Sigmoid colon (tissue), 7 donors: ENCODE measurements around the gene MOV10L1. TPM values are rescaled to one million over a fixed set of nuclear protein-coding genes. Genes with fewer than 3 reads are reported as not detected.

ENCODE experiments used
- DNase-seq: peaks from one replicate; pipeline ENCODE4 v3.0.0-alpha.2; 2019
- H3K27ac ChIP-seq, 4 donors: fragments of 200-600 bp; sonication (generic); one replicate each; pipeline ENCODE4 v1.5.1; 2016 to 2019; ENCODE audit warnings: mild to moderate bottlenecking in 1 of 4
- H3K27me3 ChIP-seq, 3 donors: fragments of 200-600 bp; sonication (generic); one replicate each; pipeline ENCODE4 v1.5.1; 2019; ENCODE audit warnings: mild to moderate bottlenecking in 1 of 3
- H3K36me3 ChIP-seq, 4 donors: fragments of 200-600 bp; sonication (generic); one replicate each; pipeline ENCODE4 v1.5.1; 2016 to 2019
- H3K4me1 ChIP-seq, 4 donors: fragments of 200-600 bp; sonication (generic); one replicate each; pipeline ENCODE4 v1.5.1; 2017 to 2019
- H3K4me3 ChIP-seq, 4 donors: fragments of 200-600 bp; sonication (generic); one replicate each; pipeline ENCODE4 v1.5.1; 2017 to 2019; ENCODE audit warnings: mild to moderate bottlenecking in 2 of 4, moderate library complexity in 1 of 4
- H3K9me3 ChIP-seq, 4 donors: fragments of 200-600 bp in 3 of 4; sonication (generic) in 3 of 4; one replicate each; pipeline versions ENCODE4 v1.5.1 to v1.6.1; 2013 to 2019
- CTCF ChIP-seq, 4 experiments: fragments of 450-650 bp in 3 of 4; fragments of 200-600 bp in 1 of 4; IDR thresholded peaks; one replicate each; pipeline ENCODE4 v1.5.1; 2016 to 2019; ENCODE audit warnings: antibody characterized with exemption in 4 of 4, mild to moderate bottlenecking in 3 of 4, moderate library complexity in 2 of 4
- EP300 ChIP-seq, 4 donors: sonication (generic); formaldehyde crosslinking; IDR thresholded peaks; one replicate each; pipeline ENCODE4 v1.6.1; 2017; ENCODE audit warnings: antibody characterized with exemption in 4 of 4
- POLR2A ChIP-seq, 2 donors: fragments of 450-650 bp; IDR thresholded peaks; one replicate each; pipeline ENCODE4 v1.6.1; 2016; ENCODE audit warnings: antibody characterized with exemption in 2 of 2, mild to moderate bottlenecking in 2 of 2, moderate library complexity in 2 of 2
- POLR2AphosphoS5 ChIP-seq, 4 donors: sonication (generic); formaldehyde crosslinking; IDR thresholded peaks; one replicate each; pipeline ENCODE4 v1.6.1; 2017; ENCODE audit warnings: antibody characterized with exemption in 4 of 4
- WGBS, 2 donors: extraction: QIAGEN DNeasy Blood & Tissue Kit; methylation state at CpG; one replicate each; pipeline ENCODE4 v1.1.7; 2013; 5-methylcytosine and 5-hydroxymethylcytosine counted together
- intact Hi-C: fragments of 100-400 bp; cut with DNase I; formaldehyde crosslinking; loops from one replicate; pipeline ENCODE4 v1.15.1; 2023
- polyA plus RNA-seq, 3 donors: library from polyadenylated mRNA; stranded (reverse); fragments of 200-250 nt; gene quantifications; one replicate each; pipeline ENCODE4 v1.2.3, GENCODE V29; 2013
- total RNA-seq, 4 donors: library from RNA; depleted of rRNA; stranded (reverse); fragments of >200 nt; gene quantifications; one replicate each; pipeline ENCODE4 v1.1.0, GENCODE V29; 2016
- donor health status: healthy with polysubstance abuse.
- donor health status: Bipolar disorder and iron deficiency.
- donor health status: healthy.

The MOV10L1 gene
- total and polyA plus RNA-seq, 7 donors = 0.47 to 5.6 (median 1.8) TPM; not detected in 2

- no peak for TF ChIP-seq EP300 (IDR thresholded peaks at IDR 0.05)
- TF ChIP-seq POLR2A (IDR thresholded peaks at IDR 0.05) = no peak
- no peak for TF ChIP-seq CTCF (IDR thresholded peaks at IDR 0.05)
- TF ChIP-seq POLR2AphosphoS5 (IDR thresholded peaks at IDR 0.05) = no peak
- intact Hi-C loops = no loop called here
- H3K27me3 ChIP-seq = peaks cover 7 to 51% (median 16%) of the 10 kb centered on the region in 3 donors
- no peak overlapping the region for H3K4me3 ChIP-seq
- WGBS, 2 donors = 87 to 94% methylated on average over 11 of the region's 11 CpGs
- peaks cover 0 to 4% (median 0%) of the 10 kb centered on the region in 4 donors for H3K9me3 ChIP-seq
- no peaks in the 10 kb centered on the region for H3K36me3 ChIP-seq
- H3K27ac ChIP-seq = no peak overlapping the region
- no peaks in the 10 kb centered on the region for H3K4me1 ChIP-seq
- no peak for DNase-seq
Measured at GRCh38 chr22:50089231-50089630, 575 bp upstream of the MOV10L1 start.

GRCh38 chr22:50090412-50090714 is 557 bp downstream of the MOV10L1 start:
- peaks cover 7 to 56% (median 13%) of the 10 kb centered on the region in 3 donors for H3K27me3 ChIP-seq

GRCh38 chr22:50091092-50091768 is 1.4 kb downstream of the MOV10L1 start:
- H3K9me3 ChIP-seq = peaks cover 0 to 4% (median 0%) of the 10 kb centered on the region in 4 donors
- H3K4me1 ChIP-seq = no peaks in the 10 kb centered on the region
- intact Hi-C loops = no loop called here
- WGBS, 2 donors = 78 to 84% methylated on average over 29 of the region's 29 CpGs
- no peak overlapping the region for H3K4me3 ChIP-seq
- DNase-seq = no peak
- no peaks in the 10 kb centered on the region for H3K36me3 ChIP-seq
- TF ChIP-seq POLR2A (IDR thresholded peaks at IDR 0.05) = no peak
- TF ChIP-seq POLR2AphosphoS5 (IDR thresholded peaks at IDR 0.05) = no peak
- no peak for TF ChIP-seq CTCF (IDR thresholded peaks at IDR 0.05)
- H3K27ac ChIP-seq = no peak overlapping the region
- peaks cover 7 to 61% (median 13%) of the 10 kb centered on the region in 3 donors for H3K27me3 ChIP-seq

More at GRCh38 chr22:50090412-50090714, 557 bp downstream of the MOV10L1 start:
- intact Hi-C loops = no loop called here
- TF ChIP-seq CTCF (IDR thresholded peaks at IDR 0.05) (no peak), POLR2AphosphoS5 (IDR thresholded peaks at IDR 0.05) (no peak), POLR2A (IDR thresholded peaks at IDR 0.05) (no peak), EP300 (IDR thresholded peaks at IDR 0.05) (no peak)
- no peaks in the 10 kb centered on the region for H3K36me3 ChIP-seq
- H3K9me3 ChIP-seq = peaks cover 0 to 4% (median 0%) of the 10 kb centered on the region in 4 donors
- H3K4me3 ChIP-seq = no peak overlapping the region
- no peak for DNase-seq
- H3K4me1 ChIP-seq = no peaks in the 10 kb centered on the region
- WGBS, 2 donors = 95 to 96% methylated on average over 22 of the region's 22 CpGs
- no peak overlapping the region for H3K27ac ChIP-seq

GRCh38 chr22:50092342-50092741 is 2.5 kb downstream of the MOV10L1 start:
- H3K27me3 ChIP-seq = peaks cover 7 to 63% (median 10%) of the 10 kb centered on the region in 3 donors
- DNase-seq = no peak
- no peak overlapping the region for H3K4me3 ChIP-seq
- H3K27ac ChIP-seq = no peak overlapping the region
- no peak for TF ChIP-seq EP300 (IDR thresholded peaks at IDR 0.05)
- no peak for TF ChIP-seq POLR2AphosphoS5 (IDR thresholded peaks at IDR 0.05)
- TF ChIP-seq POLR2A (IDR thresholded peaks at IDR 0.05) = no peak
- TF ChIP-seq CTCF (IDR thresholded peaks at IDR 0.05) = no peak
- no peaks in the 10 kb centered on the region for H3K4me1 ChIP-seq
- intact Hi-C loops = no loop called here
- peaks cover 0 to 4% (median 0%) of the 10 kb centered on the region in 4 donors for H3K9me3 ChIP-seq
- 55 to 78% methylated on average over 5 of the region's 5 CpGs for WGBS, 2 donors
- no peaks in the 10 kb centered on the region for H3K36me3 ChIP-seq

- 90 to 94% methylated on average over 3 of the region's 3 CpGs for WGBS, 2 donors
Measured at GRCh38 chr22:50098052-50098451, 8.2 kb downstream of the MOV10L1 start.

More at GRCh38 chr22:50098052-50098451, 8.2 kb downstream of the MOV10L1 start:
- Histone ChIP-seq H3K4me1 (no peaks in the 10 kb centered on the region), H3K4me3 (no peak overlapping the region), H3K27ac (no peak overlapping the region), H3K27me3 (peaks cover 0 to 31% (median 0%) of the 10 kb centered on the region in 3 donors), H3K36me3 (no peaks in the 10 kb centered on the region), H3K9me3 (no peaks in the 10 kb centered on the region)
- TF ChIP-seq EP300 (IDR thresholded peaks at IDR 0.05) (no peak), POLR2AphosphoS5 (IDR thresholded peaks at IDR 0.05) (no peak), CTCF (IDR thresholded peaks at IDR 0.05) (no peak), POLR2A (IDR thresholded peaks at IDR 0.05) (no peak)
- intact Hi-C loops = no loop called here
- DNase-seq = no peak
